Endothelial cell of umbilical vein (primary cell): ENCODE results near the gene HUS1. TPM values are rescaled to one million over a fixed set of nuclear protein-coding genes. Genes with fewer than 3 reads are reported as not detected.

Experiments used
- BruUV-seq: library from RNA; stranded (reverse); fragments of 400-500 nt; replicated peaks from 2 replicates; lab custom pipeline; 2021; lab: Mats Ljungman, UMichigan
- CTCF ChIA-PET: fragments of 300-600, 350-600 bp; sonication (Branson Sonifier 250); formaldehyde crosslinking; loops from one replicate; lab custom pipeline; 2021; ENCODE audit warnings: antibody characterized with exemption, inconsistent platforms; lab: Charles Lee
- POLR2A ChIA-PET: fragments of 300-600, 350-600 bp; sonication (Branson Sonifier 250); formaldehyde crosslinking; loops from one replicate; lab custom pipeline; 2021; ENCODE audit warnings: antibody characterized with exemption, inconsistent platforms; lab: Charles Lee
- DNase-seq: peaks from one replicate; pipeline ENCODE4 v3.0.0-alpha.2; 2011; ENCODE audit warnings: low read depth, low spot score
- FAIRE-seq: peaks from 2 replicates; lab custom pipeline; 2011; peaks lifted over from hg19 to GRCh38; lab: Jason Lieb, UNC
- H2AFZ ChIP-seq: 2 replicates; pipeline ENCODE4 v1.6.0; 2012; ENCODE audit warnings: low read depth, low read length, control low read depth, inconsistent platforms
- H3K27ac ChIP-seq: 2 replicates; pipeline ENCODE4 v1.5.1; 2011; ENCODE audit warnings: low read depth, mild to moderate bottlenecking, control low read depth, low read length, moderate library complexity; ENCODE audit not compliant: insufficient read depth
- H3K27me3 ChIP-seq, 2 experiments: 2 replicates each; pipeline versions ENCODE4 v1.6.0 to v1.6.1; 2011; ENCODE audit warnings: low read length in 2 of 2, mixed read lengths in 1 of 2; ENCODE audit not compliant: control insufficient read depth in 2 of 2, insufficient read depth in 2 of 2
- H3K36me3 ChIP-seq, 2 experiments: 2 replicates in 1 of 2; 3 replicates in 1 of 2; pipeline ENCODE4 v1.5.1; 2011; ENCODE audit warnings: low read length in 2 of 2, mild to moderate bottlenecking in 1 of 2, moderate library complexity in 1 of 2; ENCODE audit not compliant: control insufficient read depth in 2 of 2, insufficient read depth in 2 of 2; ENCODE audit errors: extremely low read depth in 1 of 2
- H3K4me1 ChIP-seq: 3 replicates; pipeline ENCODE4 v1.5.1; 2011; ENCODE audit warnings: mild to moderate bottlenecking, low read length; ENCODE audit not compliant: control insufficient read depth, insufficient read depth; ENCODE audit errors: extremely low read depth
- H3K4me2 ChIP-seq: 2 replicates; pipeline ENCODE4 v1.6.1; 2011; ENCODE audit warnings: low read length, control low read depth, mixed read lengths; ENCODE audit not compliant: insufficient read depth
- H3K4me3 ChIP-seq, 3 experiments: fragments of 200-600 bp in 1 of 3; sonication (generic), shearing (Covaris generic) in 1 of 3; replicated peaks in 1 of 3; 2 replicates each; pipeline ENCODE4 v1.5.1; 2011 to 2016; ENCODE audit warnings: control low read depth in 3 of 3, low read length in 3 of 3, mild to moderate bottlenecking in 2 of 3, inconsistent platforms in 1 of 3, low read depth in 1 of 3, moderate library complexity in 1 of 3; ENCODE audit not compliant: insufficient read depth in 1 of 3
- H3K79me2 ChIP-seq: 2 replicates; pipeline ENCODE4 v1.6.0; 2012; ENCODE audit warnings: low read length, inconsistent platforms; ENCODE audit not compliant: control insufficient read depth, insufficient read depth
- H3K9ac ChIP-seq: replicated peaks from 2 replicates; pipeline ENCODE3; 2011; ENCODE audit warnings: low read length, control low read depth; ENCODE audit not compliant: insufficient read depth; ENCODE audit errors: extremely low read depth
- H3K9me1 ChIP-seq: replicated peaks from 3 replicates; pipeline ENCODE4 v1.6.0; 2011; ENCODE audit warnings: mild to moderate bottlenecking, low read length; ENCODE audit not compliant: control insufficient read depth, insufficient read depth; ENCODE audit errors: extremely low read depth
- H3K9me3 ChIP-seq: replicated peaks from 2 replicates; pipeline ENCODE4 v1.5.1; 2012; ENCODE audit warnings: low read length, inconsistent platforms; ENCODE audit not compliant: control insufficient read depth, insufficient read depth
- H4K20me1 ChIP-seq: replicated peaks from 2 replicates; pipeline ENCODE3; 2011; ENCODE audit warnings: mild to moderate bottlenecking, low read length; ENCODE audit not compliant: control insufficient read depth, insufficient read depth; ENCODE audit errors: extremely low read depth
- CTCF ChIP-seq, 2 donors: IDR thresholded peaks; 1 replicate in 1 of 2; 2 replicates in 1 of 2; pipeline ENCODE4 v1.5.1; 2011; ENCODE audit warnings: low read length in 2 of 2, mild to moderate bottlenecking in 2 of 2, moderate library complexity in 2 of 2, control low read depth in 1 of 2, inconsistent platforms in 1 of 2, low read depth in 1 of 2; ENCODE audit not compliant: insufficient read depth in 1 of 2; ENCODE audit errors: extremely low read depth in 1 of 2
- EZH2 ChIP-seq: IDR thresholded peaks from 2 replicates; pipeline ENCODE4 v1.6.1; 2012; ENCODE audit warnings: borderline replicate concordance, low read depth, mild to moderate bottlenecking, moderate library complexity, low read length, inconsistent platforms; ENCODE audit not compliant: severe bottlenecking
- FOS ChIP-seq: IDR thresholded peaks from 2 replicates; pipeline ENCODE4 v1.6.1; 2011; ENCODE audit warnings: mild to moderate bottlenecking, low read length, moderate library complexity, borderline replicate concordance; ENCODE audit not compliant: insufficient read depth
- GATA2 ChIP-seq: IDR thresholded peaks from 2 replicates; pipeline ENCODE4 v1.7.0; 2011; ENCODE audit warnings: low read depth, mild to moderate bottlenecking, moderate library complexity, mixed read lengths, low read length; ENCODE audit not compliant: insufficient read length, insufficient read depth
- JUN ChIP-seq: IDR thresholded peaks from 2 replicates; pipeline ENCODE4 v1.6.1; 2011; ENCODE audit warnings: borderline replicate concordance, low read depth; ENCODE audit not compliant: insufficient read length, insufficient read depth
- POLR2A ChIP-seq: IDR thresholded peaks from 2 replicates; pipeline ENCODE4 v1.6.1; 2012; ENCODE audit warnings: low read depth, mild to moderate bottlenecking, control low read depth, low read length
- POLR2AphosphoS5 ChIP-seq: IDR thresholded peaks from 2 replicates; pipeline ENCODE4 v1.6.1; 2012; ENCODE audit warnings: low read depth, mild to moderate bottlenecking, control low read depth, low read length, moderate library complexity; ENCODE audit not compliant: insufficient read depth
- dilution Hi-C: fragments of 300-500 bp; cut with MboI; formaldehyde crosslinking; loops from one replicate; pipeline ENCODE4 v1.15.0; 2019; ENCODE audit warnings: low sequenced_read_pairs; ENCODE audit not compliant: extremely low pct_ligation_motif_present
- intact Hi-C: fragments of 100-400 bp; cut with micrococcal nuclease; formaldehyde crosslinking; loops from one replicate; pipeline ENCODE4 v1.10.0; 2022
- polyA plus RNA-seq, 4 experiments: library from polyadenylated mRNA; depleted of rRNA in 3 of 4; stranded (reverse) in 3 of 4; unstranded in 1 of 4; fragments of >200 nt; gene quantifications; 2 replicates each; pipeline versions ENCODE4 v1.2.1 to v1.2.3, GENCODE V29; 2011 to 2012; ENCODE audit warnings: missing spikeins in 1 of 4
- total RNA-seq: library from RNA; stranded (reverse); gene quantifications from 2 replicates; pipeline ENCODE4 v1.2.3, GENCODE V29; 2021
- TF ChIP-seq, protein P1 (sequence below): IDR thresholded peaks from 2 replicates; pipeline ENCODE4 v1.6.1; 2011; ENCODE audit not compliant: insufficient read depth, insufficient read length

HUS1 gene
- total and polyA plus RNA-seq, 2 donors (not counting 3 experiments of a cell fraction or from before 2014, with no cell fraction given) = 21.4 to 49.7 TPM

DNA sequence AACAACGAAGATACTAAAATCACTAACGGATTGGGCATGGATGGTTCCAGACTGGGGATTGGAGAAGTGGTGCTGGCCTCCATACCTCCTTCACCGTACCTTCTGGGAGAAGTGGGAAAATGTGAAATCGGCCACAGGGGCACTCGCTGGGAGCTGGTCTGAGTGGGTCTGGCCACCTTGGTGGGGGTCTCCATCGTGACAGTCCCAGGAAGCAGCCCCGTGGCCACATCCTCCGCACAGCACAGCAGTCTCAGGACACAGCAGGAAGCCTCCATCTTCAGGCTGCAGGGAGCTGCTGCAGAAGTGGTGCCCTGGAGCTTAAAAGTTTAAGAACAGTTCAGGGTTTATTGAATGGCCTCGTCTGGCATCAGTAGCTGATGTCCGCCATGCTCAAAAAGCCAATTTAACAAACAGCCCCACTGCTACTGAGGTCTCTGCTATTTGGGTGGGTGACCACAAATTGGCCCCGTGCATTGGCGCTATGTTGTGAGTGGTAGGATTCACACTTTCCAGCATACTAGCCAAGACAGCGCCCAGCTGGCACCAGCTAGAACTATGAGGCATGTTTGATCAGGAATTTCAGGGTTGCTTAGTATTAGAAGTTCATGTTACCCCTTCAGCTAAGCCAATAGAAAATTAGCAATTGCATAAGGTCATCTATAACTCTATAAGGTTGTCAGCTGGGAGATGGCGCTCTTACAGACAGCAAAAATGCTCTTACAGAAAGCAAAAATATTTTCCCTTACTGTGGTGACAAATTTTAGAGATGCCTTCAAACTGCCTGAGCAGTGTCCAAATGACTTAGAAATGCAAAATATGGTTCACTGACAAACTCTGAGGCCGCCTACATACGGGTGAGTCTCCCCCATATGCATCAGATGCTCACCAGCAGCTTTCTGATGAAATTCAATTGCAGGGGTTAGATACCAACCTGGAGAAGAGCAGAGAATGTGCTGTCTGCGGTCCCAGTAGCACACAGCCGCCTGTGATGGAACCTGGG is 48.1 kb downstream of the HUS1 start:
- ChIA-PET POLR2A (no interaction called here), CTCF (interaction anchor here (0.8 to 2.9 kb wide), 4 partner anchors 14 to 665 kb away, joined by 3 to 12 read pairs (median 4); no protein-coding TSS in a partner anchor)
- no peaks in the 10 kb centered on the region for H3K9me3 ChIP-seq
- H3K4me3 ChIP-seq = no peak overlapping the region
- no peaks in the 10 kb centered on the region for H3K9me1 ChIP-seq
- no TSS peak for BruUV-seq
- H3K36me3 ChIP-seq = no peaks in the 10 kb centered on the region
- H4K20me1 ChIP-seq = no peaks in the 10 kb centered on the region
- no peaks in the 10 kb centered on the region for H3K27me3 ChIP-seq
- no peak overlapping the region for H3K9ac ChIP-seq
- dilution Hi-C loops = no loop called here
- no peak overlapping the region for H3K27ac ChIP-seq
- intact Hi-C loops = no loop called here
- no peak overlapping the region for H3K4me2 ChIP-seq
- H3K4me1 ChIP-seq = no peaks in the 10 kb centered on the region
- FAIRE-seq (no peak), DNase-seq (no peak)
- TF ChIP-seq JUN (no peak), FOS (no peak), GATA2 (no peak), POLR2AphosphoS5 (no peak), EZH2 (no peak), CTCF (IDR thresholded peaks at IDR 0.05; ENCODE audit: extremely low read depth in 1 of 2, insufficient read depth in 1 of 2, low read depth in 1 of 2, low read length in 2 of 2) (no peak), POLR2A (no peak)
- TF ChIP-seq, protein P1, sequence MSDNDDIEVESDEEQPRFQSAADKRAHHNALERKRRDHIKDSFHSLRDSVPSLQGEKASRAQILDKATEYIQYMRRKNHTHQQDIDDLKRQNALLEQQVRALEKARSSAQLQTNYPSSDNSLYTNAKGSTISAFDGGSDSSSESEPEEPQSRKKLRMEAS = no peak
- no peak overlapping the region for H2AFZ ChIP-seq
- no peaks in the 10 kb centered on the region for H3K79me2 ChIP-seq
